K562 (cell line): ENCODE measurements around the gene SYT14. TPM values are rescaled to one million over a fixed set of nuclear protein-coding genes. Genes with fewer than 3 reads are reported as not detected.

Experiments used
- ATAC-seq: fragments of 200-7000 bp; cut with Tn5 transposase; 3 replicates; pipeline ENCODE4 v1.9.1; 2020; ENCODE audit warnings: moderate library complexity
- BruUV-seq: library from RNA; stranded (reverse); fragments of 400-500 nt; replicated peaks from 2 replicates; lab custom pipeline; 2021; lab: Mats Ljungman, UMichigan
- CTCF ChIA-PET: fragments of 300-600 bp; formaldehyde crosslinking; extraction: SDS; loops from one replicate; lab custom pipeline; 2021; ENCODE audit warnings: low intra/inter-chr PET ratio; lab: Yijun Ruan, JAX
- POLR2A ChIA-PET: fragments of 300-600, 350-650 bp; sonication (Branson Sonifier 250); formaldehyde crosslinking; extraction: SDS; loops from one replicate; lab custom pipeline; 2021; ENCODE audit warnings: antibody characterized with exemption, inconsistent platforms; lab: Yijun Ruan, JAX
- DNase-seq, 4 experiments: peaks; one replicate each; pipeline versions ENCODE4 v3.0.0 to v3.0.0-alpha.2; 2011 to 2018; ENCODE audit warnings: low spot score in 3 of 4, mixed read lengths in 3 of 4; ENCODE audit errors: extremely low read depth in 1 of 4
- FAIRE-seq: peaks from 2 replicates; lab custom pipeline; 2011; peaks lifted over from hg19 to GRCh38; lab: Jason Lieb, UNC
- H2AFZ ChIP-seq: 2 replicates; pipeline ENCODE4 v1.6.0; 2011; ENCODE audit warnings: low read depth, low read length, control low read depth, inconsistent platforms
- H3K27ac ChIP-seq: fragments of 200-600 bp; 3 replicates; pipeline ENCODE4 v1.8.0; 2011; ENCODE audit warnings: low read depth, mild to moderate bottlenecking, control low read depth, inconsistent platforms, low read length, moderate library complexity, mixed read lengths; ENCODE audit errors: extremely low read depth
- H3K27me3 ChIP-seq, 2 experiments: fragments of 300-600 bp in 1 of 2; 2 replicates in 1 of 2; 3 replicates in 1 of 2; pipeline versions ENCODE4 v1.6.0 to v1.8.0; 2011; ENCODE audit warnings: inconsistent platforms in 2 of 2, low read length in 2 of 2, mild to moderate bottlenecking in 1 of 2, mixed read lengths in 1 of 2, moderate library complexity in 1 of 2; ENCODE audit not compliant: control insufficient read depth in 2 of 2, insufficient read depth in 2 of 2
- H3K36me3 ChIP-seq: fragments of 300-600 bp; 3 replicates; pipeline ENCODE4 v1.8.0; 2011; ENCODE audit warnings: mild to moderate bottlenecking, low read length, inconsistent platforms; ENCODE audit not compliant: control insufficient read depth, insufficient read depth
- H3K4me1 ChIP-seq, 2 experiments: fragments of 200-600 bp in 1 of 2; replicated peaks in 1 of 2; 2 replicates in 1 of 2; 3 replicates in 1 of 2; pipeline versions ENCODE4 v1.5.1 to v1.8.0; 2011; ENCODE audit warnings: inconsistent platforms in 2 of 2, low read length in 2 of 2, mild to moderate bottlenecking in 1 of 2, mixed read lengths in 1 of 2, moderate library complexity in 1 of 2; ENCODE audit not compliant: control insufficient read depth in 2 of 2, insufficient read depth in 2 of 2
- H3K4me2 ChIP-seq: 2 replicates; pipeline ENCODE4 v1.6.1; 2011; ENCODE audit warnings: low read length, control low read depth, inconsistent platforms, mixed read lengths; ENCODE audit not compliant: insufficient read depth
- H3K4me3 ChIP-seq: fragments of 200-600 bp; sonication (generic), shearing (Covaris generic); 2 replicates; pipeline ENCODE4 v1.5.1; 2016; ENCODE audit warnings: control low read depth, inconsistent platforms
- H3K79me2 ChIP-seq: fragments of 200-600 bp; 3 replicates; pipeline ENCODE4 v1.8.0; 2011; ENCODE audit warnings: low read length, inconsistent platforms; ENCODE audit not compliant: control insufficient read depth, insufficient read depth
- H3K9ac ChIP-seq, 2 experiments: 2 replicates each; pipeline versions ENCODE4 v1.6.0 to v1.6.1; 2011; ENCODE audit warnings: low read depth in 2 of 2, low read length in 2 of 2, control low read depth in 1 of 2, inconsistent platforms in 1 of 2, mild to moderate bottlenecking in 1 of 2, mixed read lengths in 1 of 2; ENCODE audit not compliant: insufficient read depth in 1 of 2
- H3K9me1 ChIP-seq: one replicate; pipeline ENCODE4 v1.6.0; 2011; ENCODE audit warnings: inconsistent platforms, mild to moderate bottlenecking, low read length, moderate library complexity; ENCODE audit not compliant: control insufficient read depth, insufficient read depth
- H3K9me3 ChIP-seq: replicated peaks from 2 replicates; pipeline ENCODE4 v1.5.1; 2011; ENCODE audit warnings: low read depth, low read length, inconsistent platforms; ENCODE audit not compliant: control insufficient read depth, insufficient read depth
- H4K20me1 ChIP-seq: replicated peaks from 2 replicates; pipeline ENCODE4 v1.6.1; 2011; ENCODE audit warnings: low read length, inconsistent platforms, mixed read lengths; ENCODE audit not compliant: control insufficient read depth, insufficient read depth
- ATF3 ChIP-seq, 2 experiments: fragments of 450-650 bp in 1 of 2; sonication (generic) in 1 of 2; formaldehyde crosslinking in 1 of 2; IDR thresholded peaks in 1 of 2; conservative IDR thresholded peaks in 1 of 2; 2 replicates each; pipeline versions ENCODE4 v1.6.1 to v1.8.1; 2016 to 2023; ENCODE audit warnings: mild to moderate bottlenecking in 2 of 2, moderate library complexity in 2 of 2, inconsistent platforms in 1 of 2, missing genetic modification reagents in 1 of 2
- ATF6 ChIP-seq: sonication (generic); formaldehyde crosslinking; IDR thresholded peaks from 2 replicates; pipeline ENCODE4 v1.4.0; 2020; ENCODE audit warnings: mild to moderate bottlenecking, missing genetic modification reagents
- ELK1 ChIP-seq: sonication (generic); formaldehyde crosslinking; IDR thresholded peaks from 2 replicates; pipeline ENCODE4 v1.8.1; 2022; ENCODE audit warnings: missing genetic modification reagents
- FOXJ3 ChIP-seq: sonication (generic); formaldehyde crosslinking; IDR thresholded peaks from 2 replicates; pipeline ENCODE4 v1.4.0; 2020; ENCODE audit warnings: mild to moderate bottlenecking, missing genetic modification reagents
- GTF2F1 ChIP-seq: IDR thresholded peaks from 2 replicates; pipeline ENCODE4 v1.6.1; 2011; ENCODE audit warnings: low read depth, low read length, improper control_type of control experiment
- MAFF ChIP-seq: IDR thresholded peaks from 2 replicates; pipeline ENCODE4 v1.6.1; 2012; ENCODE audit warnings: low read length, improper control_type of control experiment
- MAFK ChIP-seq: IDR thresholded peaks from 2 replicates; pipeline ENCODE4 v1.6.1; 2011; ENCODE audit warnings: low read length, improper control_type of control experiment
- NFRKB ChIP-seq: fragments of 450-650 bp; IDR thresholded peaks from 2 replicates; pipeline ENCODE4 v1.6.1; 2016; ENCODE audit warnings: low read depth
- NFYB ChIP-seq: IDR thresholded peaks from 2 replicates; pipeline ENCODE4 v1.6.1; 2011; ENCODE audit warnings: mild to moderate bottlenecking, moderate library complexity; ENCODE audit not compliant: insufficient read length; ENCODE audit errors: extremely low read depth
- NUFIP1 ChIP-seq: fragments of 450-650 bp; IDR thresholded peaks from 2 replicates; pipeline ENCODE4 v1.6.1; 2018; ENCODE audit not compliant: partially characterized antibody
- POLR2A ChIP-seq: fragments of 450-650 bp; conservative IDR thresholded peaks from 2 replicates; pipeline ENCODE4 v1.6.1; 2016
- RUNX1 ChIP-seq: sonication (generic); IDR thresholded peaks from 2 replicates; pipeline ENCODE4 v1.6.1; 2016; ENCODE audit warnings: antibody characterized with exemption, low read depth
- SIN3B ChIP-seq: fragments of 450-650 bp; IDR thresholded peaks from 2 replicates; pipeline ENCODE4 v1.6.1; 2017; ENCODE audit warnings: low read depth, mild to moderate bottlenecking, moderate library complexity
- TFAP4 ChIP-seq: sonication (generic); formaldehyde crosslinking; IDR thresholded peaks from 2 replicates; pipeline ENCODE4 v1.8.0; 2022; ENCODE audit warnings: missing genetic modification reagents, mild to moderate bottlenecking, moderate library complexity, borderline replicate concordance
- THRA ChIP-seq: fragments of 450-650 bp; IDR thresholded peaks from 2 replicates; pipeline ENCODE4 v1.6.1; 2017; ENCODE audit warnings: mild to moderate bottlenecking, moderate library complexity
- ZEB2 ChIP-seq: fragments of 450-650 bp; IDR thresholded peaks from 2 replicates; pipeline ENCODE4 v1.6.1; 2016
- ZNF146 ChIP-seq: IDR thresholded peaks from one replicate; pipeline ENCODE4 v1.6.1; 2018; ENCODE audit warnings: missing compliant biosample characterization; ENCODE audit not compliant: unreplicated experiment
- ZNF316 ChIP-seq: fragments of 450-650 bp; IDR thresholded peaks from 2 replicates; pipeline ENCODE4 v1.6.1; 2016
- ZNF589 ChIP-seq: fragments of 200-800 bp; sonication (Bioruptor generic); IDR thresholded peaks from 2 replicates; pipeline ENCODE4 v1.6.1; 2016; ENCODE audit warnings: low read depth, missing genetic modification characterization, missing compliant biosample characterization
- WGBS: fragments of 100-300 bp; shearing (Covaris generic); methylation state at CpG from one replicate; pipeline ENCODE4 v1.1.6; 2016; ENCODE audit warnings: low coverage, mixed read lengths; ENCODE audit not compliant: insufficient coverage; ENCODE audit errors: missing lambda C conversion rate; 5-methylcytosine and 5-hydroxymethylcytosine counted together
- in situ Hi-C: fragments of 300-500 bp; cut with MboI; formaldehyde crosslinking; loops from 4 replicates; pipeline ENCODE4 v1.15.0; 2018; ENCODE audit warnings: inconsistent platforms, mixed read lengths
- intact Hi-C: fragments of 100-400 bp; cut with micrococcal nuclease; formaldehyde crosslinking; loops from 2 replicates; pipeline ENCODE4 v1.14.2; 2022
- polyA plus RNA-seq, 8 experiments: library from polyadenylated mRNA; depleted of rRNA in 4 of 8; stranded (reverse) in 5 of 8; unstranded in 3 of 8; fragments of >200 nt; fragmentation: Nextera tagmentation in 2 of 8; fragmentation: Illumina TruSeq in 1 of 8; extraction: Ambion mirVana in 2 of 8; extraction: Trizol in 1 of 8; gene quantifications; 2 replicates each; pipeline versions ENCODE4 v1.2.1 to v1.2.3, GENCODE V29; 2011 to 2014; ENCODE audit warnings: inconsistent platforms in 1 of 8, missing spikeins in 1 of 8
- total RNA-seq, 7 experiments: library from RNA; depleted of rRNA in 6 of 7; stranded (reverse); fragments of >200 nt in 6 of 7; fragmentation: Illumina TruSeq in 2 of 7; extraction: Trizol in 2 of 7; gene quantifications; 2 replicates each; pipeline versions ENCODE4 v1.2.1 to v1.2.3, GENCODE V29; 2011 to 2021; ENCODE audit warnings: low replicate concordance in 1 of 7

The SYT14 gene
- total and polyA plus RNA-seq, 9 of the 15 experiments (the other 6 are each of a cell fraction or from before 2014, with no cell fraction given): 0.01 to 0.04 TPM; not detected in 7

GRCh38 chr1:209936125-209936524, 1.9 kb upstream of the SYT14 start:
- ChIA-PET CTCF (no interaction called here), POLR2A (no interaction called here)
- Histone ChIP-seq H3K4me2 (no peak overlapping the region), H3K4me3 (no peak overlapping the region), H4K20me1 (no peaks in the 10 kb centered on the region), H3K79me2 (no peaks in the 10 kb centered on the region), H3K27ac (no peak overlapping the region), H3K9me1 (no peaks in the 10 kb centered on the region), H2AFZ (no peak overlapping the region), H3K27me3 (peaks cover 2 to 4% of the 10 kb centered on the region in 2 experiments; a peak in 1 of 5 replicates), H3K4me1 (peaks cover 0 to 3% of the 10 kb centered on the region in 2 experiments; a peak in 1 of 5 replicates), H3K36me3 (no peaks in the 10 kb centered on the region), H3K9me3 (no peaks in the 10 kb centered on the region), H3K9ac (no peak overlapping the region)
- ATAC-seq: no peak
- in situ Hi-C loops: no loop called here
- intact Hi-C loops: no loop called here
- no peak for DNase-seq
- no peak for FAIRE-seq
- BruUV-seq: no TSS peak
- WGBS: 1% methylated on average over 6 of the region's 6 CpGs
- TF ChIP-seq GTF2F1: no peak
- no peak for TF ChIP-seq ATF3 (IDR thresholded peaks at IDR 0.05)
- TF ChIP-seq ATF3 (CRISPR knock-in tag; conservative IDR thresholded peaks at IDR 0.05): no peak
- TF ChIP-seq SIN3B: no peak
- no peak for TF ChIP-seq ELK1
- TF ChIP-seq MAFF: peak; percentile 41
- TF ChIP-seq TFAP4: no peak
- no peak for TF ChIP-seq NUFIP1
- TF ChIP-seq ZEB2: no peak
- TF ChIP-seq NFRKB: no peak
- no peak for TF ChIP-seq FOXJ3 (CRISPR knock-in tag)
- no peak for TF ChIP-seq POLR2A
- TF ChIP-seq ATF6 (CRISPR knock-in tag): no peak
- TF ChIP-seq NFYB: no peak
- TF ChIP-seq ZNF589 (CRISPR knock-in tag): no peak
- TF ChIP-seq MAFK: 0 out of 2 replicates have a peak, but pooled peaks have one; percentile 10
- TF ChIP-seq ZNF316: peak; percentile 34; the same call in 1 of the 2 replicates
- no peak for TF ChIP-seq RUNX1
- TF ChIP-seq ZNF146 (CRISPR knock-in tag): no peak
- no peak for TF ChIP-seq THRA
